Measurements from ENCODE around the gene MOCS1.

Gene MOCS1

GRCh38 chr6:39923861-39924260 lies 10.4 kb downstream of the MOCS1 start:
- H3K27ac ChIP-seq, result peak overlapping the region; percentile 50
- TF ChIP-seq ZFX (IDR thresholded peaks at IDR 0.05; ENCODE audit: borderline replicate concordance) (no peak), CTCF (IDR thresholded peaks at IDR 0.05) (no peak)

GRCh38 chr6:39923394-39923793 lies 10.9 kb downstream of the MOCS1 start:
- peak overlapping the region; percentile 50 for H3K27ac ChIP-seq
- TF ChIP-seq CTCF (IDR thresholded peaks at IDR 0.05) (no peak), ZFX (IDR thresholded peaks at IDR 0.05; ENCODE audit: borderline replicate concordance) (no peak)

GRCh38 chr6:39922821-39923220 lies 11.4 kb downstream of the MOCS1 start:
- TF ChIP-seq ZFX (IDR thresholded peaks at IDR 0.05; ENCODE audit: borderline replicate concordance) (no peak), CTCF (IDR thresholded peaks at IDR 0.05) (no peak)
- H3K27ac ChIP-seq, result no peak overlapping the region

- TF ChIP-seq CTCF (IDR thresholded peaks at IDR 0.05), result no peak
- TF ChIP-seq ZFX (IDR thresholded peaks at IDR 0.05; ENCODE audit: borderline replicate concordance), result no peak
- no peak overlapping the region for H3K27ac ChIP-seq
Observed at GRCh38 chr6:39920157-39920556, 14.1 kb downstream of the MOCS1 start.

GRCh38 chr6:39918831-39919230 lies 15.4 kb downstream of the MOCS1 start:
- TF ChIP-seq ZFX (IDR thresholded peaks at IDR 0.05; ENCODE audit: borderline replicate concordance) (no peak), CTCF (IDR thresholded peaks at IDR 0.05) (no peak)

GRCh38 chr6:39917981-39918380 lies 16.3 kb downstream of the MOCS1 start:
- no peak overlapping the region for H3K27ac ChIP-seq
- TF ChIP-seq ZFX (IDR thresholded peaks at IDR 0.05; ENCODE audit: borderline replicate concordance), result no peak

More at GRCh38 chr6:39918831-39919230, 15.4 kb downstream of the MOCS1 start:
- no peak overlapping the region for H3K27ac ChIP-seq

GRCh38 chr6:39917329-39917728 lies 16.9 kb downstream of the MOCS1 start:
- no peak overlapping the region for H3K27ac ChIP-seq
- no peak for TF ChIP-seq ZFX (IDR thresholded peaks at IDR 0.05; ENCODE audit: borderline replicate concordance)
- TF ChIP-seq CTCF (IDR thresholded peaks at IDR 0.05), result no peak

GRCh38 chr6:39915866-39916265 lies 18.4 kb downstream of the MOCS1 start:
- H3K27ac ChIP-seq, result no peak overlapping the region
- no peak for TF ChIP-seq CTCF (IDR thresholded peaks at IDR 0.05)
- no peak for TF ChIP-seq ZFX (IDR thresholded peaks at IDR 0.05; ENCODE audit: borderline replicate concordance)

Data from 22Rv1 (cell line).